Fibroblast of lung (primary cell): ENCODE measurements around the gene STMN3.

Source experiments
- EZH2 ChIP-seq: IDR thresholded peaks from 2 replicates; pipeline ENCODE4 v1.5.1; 2012; ENCODE audit warnings: low read length, control low read depth, mild to moderate bottlenecking; ENCODE audit errors: missing control alignments
- TF ChIP-seq, protein P1 (sequence below), 2 donors: IDR thresholded peaks in 1 of 2; conservative IDR thresholded peaks in 1 of 2; 1 replicate in 1 of 2; 2 replicates in 1 of 2; pipeline ENCODE4 v1.5.1; 2011 to 2012; ENCODE audit warnings: low read length in 2 of 2, control low read depth in 1 of 2, inconsistent platforms in 1 of 2, low read depth in 1 of 2, mild to moderate bottlenecking in 1 of 2

DNA sequence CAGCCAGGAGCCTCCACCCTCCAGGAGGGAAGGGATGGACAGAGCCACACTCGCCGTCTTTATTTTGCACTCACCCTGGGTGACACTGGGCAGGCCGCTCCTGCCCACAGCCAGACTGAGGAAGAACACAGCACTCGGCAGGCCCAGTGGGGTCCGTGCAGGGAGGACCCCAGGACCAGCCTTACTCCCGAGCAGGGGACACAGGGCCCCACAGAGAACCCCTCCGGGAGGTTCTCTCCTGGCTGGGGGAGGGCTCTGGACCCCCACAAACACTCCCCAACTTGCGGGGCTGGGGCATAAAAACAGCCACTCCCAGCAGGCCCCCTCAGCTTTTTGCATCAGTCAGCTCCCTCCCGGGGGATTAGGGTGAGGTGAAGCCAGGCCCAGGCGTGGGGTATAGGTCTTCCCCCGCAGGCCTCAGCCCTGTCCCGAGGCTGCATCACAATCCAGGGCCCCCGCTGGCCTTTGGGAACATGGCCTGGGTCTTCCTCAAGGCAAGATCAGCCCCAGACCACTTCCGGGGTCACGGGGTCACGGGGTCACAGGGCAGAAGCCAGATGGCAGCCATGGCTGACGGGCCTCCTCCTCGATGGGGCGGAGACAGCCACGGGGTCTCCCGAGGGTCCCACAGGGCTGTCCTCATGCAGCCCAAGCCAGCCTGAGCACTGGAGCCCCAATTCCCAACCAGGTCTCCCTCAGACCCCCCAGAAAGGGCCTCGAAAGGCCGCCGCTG lies 46.4 kb upstream of the STMN3 start:
- TF ChIP-seq, protein P1, sequence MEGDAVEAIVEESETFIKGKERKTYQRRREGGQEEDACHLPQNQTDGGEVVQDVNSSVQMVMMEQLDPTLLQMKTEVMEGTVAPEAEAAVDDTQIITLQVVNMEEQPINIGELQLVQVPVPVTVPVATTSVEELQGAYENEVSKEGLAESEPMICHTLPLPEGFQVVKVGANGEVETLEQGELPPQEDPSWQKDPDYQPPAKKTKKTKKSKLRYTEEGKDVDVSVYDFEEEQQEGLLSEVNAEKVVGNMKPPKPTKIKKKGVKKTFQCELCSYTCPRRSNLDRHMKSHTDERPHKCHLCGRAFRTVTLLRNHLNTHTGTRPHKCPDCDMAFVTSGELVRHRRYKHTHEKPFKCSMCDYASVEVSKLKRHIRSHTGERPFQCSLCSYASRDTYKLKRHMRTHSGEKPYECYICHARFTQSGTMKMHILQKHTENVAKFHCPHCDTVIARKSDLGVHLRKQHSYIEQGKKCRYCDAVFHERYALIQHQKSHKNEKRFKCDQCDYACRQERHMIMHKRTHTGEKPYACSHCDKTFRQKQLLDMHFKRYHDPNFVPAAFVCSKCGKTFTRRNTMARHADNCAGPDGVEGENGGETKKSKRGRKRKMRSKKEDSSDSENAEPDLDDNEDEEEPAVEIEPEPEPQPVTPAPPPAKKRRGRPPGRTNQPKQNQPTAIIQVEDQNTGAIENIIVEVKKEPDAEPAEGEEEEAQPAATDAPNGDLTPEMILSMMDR (conservative IDR thresholded peaks at IDR 0.05 in 1 of 2, IDR thresholded peaks at IDR 0.05 in 1 of 2; ENCODE audit: low read depth in 1 of 2, low read length in 2 of 2), result no peak
- no peak for TF ChIP-seq EZH2
